Fibroblast of lung (primary cell): ENCODE data around the gene RALGAPB.
A peak's percentile ranks its signal among the peaks of the same experiment; 100 is the strongest.

ENCODE experiments used
- CTCF ChIP-seq, 2 donors: IDR thresholded peaks in 1 of 2; conservative IDR thresholded peaks in 1 of 2; 1 replicate in 1 of 2; 2 replicates in 1 of 2; pipeline ENCODE4 v1.5.1; 2011 to 2012; ENCODE audit warnings: low read length in 2 of 2, control low read depth in 1 of 2, inconsistent platforms in 1 of 2, low read depth in 1 of 2, mild to moderate bottlenecking in 1 of 2
- EZH2 ChIP-seq: IDR thresholded peaks from 2 replicates; pipeline ENCODE4 v1.5.1; 2012; ENCODE audit warnings: low read length, control low read depth, mild to moderate bottlenecking; ENCODE audit errors: missing control alignments

DNA sequence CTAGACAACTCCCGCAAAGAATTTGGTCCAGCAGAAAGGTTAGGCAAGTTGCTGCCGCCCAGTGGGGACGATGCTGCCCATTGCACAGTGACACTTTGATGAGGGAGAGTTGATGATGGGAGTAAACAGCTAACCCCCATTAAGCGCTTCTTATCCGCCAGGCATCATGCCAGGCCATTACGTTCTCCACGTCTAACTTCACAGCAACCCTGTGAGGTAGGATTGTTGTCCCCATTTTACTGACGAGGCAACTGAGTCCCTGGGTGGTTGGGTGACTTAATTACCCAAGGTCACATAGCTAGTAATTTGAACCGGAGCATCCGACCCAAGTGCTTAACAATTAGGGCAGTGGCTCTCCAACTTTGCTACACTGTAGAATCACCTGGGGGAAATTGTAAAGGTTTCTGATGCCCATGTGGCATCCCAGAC is 738 bp downstream of the RALGAPB start:
- peak in 1 of 2 donors; percentile 11 for TF ChIP-seq CTCF (conservative IDR thresholded peaks at IDR 0.05 in 1 of 2, IDR thresholded peaks at IDR 0.05 in 1 of 2; ENCODE audit: low read depth in 1 of 2, low read length in 2 of 2)
- no peak for TF ChIP-seq EZH2
